Neural crest cell (in vitro differentiated cells): Measurements from ENCODE around the gene CPAMD8. TPM values are rescaled to one million over a fixed set of nuclear protein-coding genes. Genes with fewer than 3 reads are reported as not detected.
A peak's percentile ranks its signal among the peaks of the same experiment; 100 is the strongest.

Source experiments
- DNase-seq: peaks from one replicate; pipeline ENCODE4 v3.0.0; 2021; ENCODE audit warnings: low read depth, mixed read lengths, low spot score
- H3K27ac Mint-ChIP-seq: one replicate; pipeline ENCODE4 v1.8.0; 2021; ENCODE audit warnings: mild to moderate bottlenecking, mixed read lengths; ENCODE audit not compliant: unreplicated experiment
- H3K27me3 Mint-ChIP-seq: 2 replicates; pipeline ENCODE4 v1.8.0; 2021; ENCODE audit warnings: low read depth, mild to moderate bottlenecking, mixed read lengths
- H3K36me3 Mint-ChIP-seq: 2 replicates; pipeline ENCODE4 v1.8.0; 2021; ENCODE audit warnings: low read depth, mild to moderate bottlenecking, mixed read lengths
- H3K4me1 Mint-ChIP-seq: 2 replicates; pipeline ENCODE4 v1.8.0; 2021; ENCODE audit warnings: mixed read lengths
- H3K4me3 Mint-ChIP-seq: one replicate; pipeline ENCODE4 v1.8.0; 2021; ENCODE audit warnings: mild to moderate bottlenecking, mixed read lengths
- H3K9me3 Mint-ChIP-seq: 2 replicates; pipeline ENCODE4 v1.8.0; 2021; ENCODE audit warnings: mixed read lengths
- CTCF ChIP-seq: fragments of 200-600 bp; sonication (generic); conservative IDR thresholded peaks from 2 replicates; pipeline ENCODE4 v1.5.0; 2021; ENCODE audit warnings: antibody characterized with exemption, mild to moderate bottlenecking
- total RNA-seq: library from RNA; stranded (reverse); gene quantifications from 2 replicates; pipeline ENCODE4 v1.2.1, GENCODE V29; 2021

The CPAMD8 gene
- total RNA-seq, 1 donor from 2014 or later, result 14.5 TPM

- TF ChIP-seq CTCF, result no peak
- Mint-ChIP-seq H3K4me1 (no peaks in the 10 kb centered on the region), H3K4me3 (no peak overlapping the region), H3K27me3 (no peaks in the 10 kb centered on the region), H3K27ac (no peak overlapping the region), H3K36me3 (peaks cover 1% of the 10 kb centered on the region), H3K9me3 (no peaks in the 10 kb centered on the region)
- no peak for DNase-seq
Observed at GRCh38 chr19:17011485-17011884, 15.1 kb downstream of the CPAMD8 start.

GRCh38 chr19:17006579-17006978 lies 20.0 kb downstream of the CPAMD8 start:
- peak overlapping the region; percentile 84 for H3K27ac Mint-ChIP-seq
- no peak for TF ChIP-seq CTCF
- peaks cover 2% of the 10 kb centered on the region for H3K36me3 Mint-ChIP-seq
- H3K4me1 Mint-ChIP-seq, result no peaks in the 10 kb centered on the region
- DNase-seq, result no peak
- H3K9me3 Mint-ChIP-seq, result no peaks in the 10 kb centered on the region
- H3K27me3 Mint-ChIP-seq, result no peaks in the 10 kb centered on the region
- no peak overlapping the region for H3K4me3 Mint-ChIP-seq

GRCh38 chr19:17005000-17005399 lies 21.6 kb downstream of the CPAMD8 start:
- Mint-ChIP-seq H3K27me3 (no peaks in the 10 kb centered on the region), H3K4me1 (no peaks in the 10 kb centered on the region), H3K9me3 (no peaks in the 10 kb centered on the region), H3K4me3 (no peak overlapping the region), H3K27ac (no peak overlapping the region), H3K36me3 (peaks cover 2% of the 10 kb centered on the region)
- peak; percentile 23 for TF ChIP-seq CTCF
- DNase-seq, result no peak

- Mint-ChIP-seq H3K4me3 (no peak overlapping the region), H3K36me3 (peaks cover 2% of the 10 kb centered on the region), H3K27ac (no peak overlapping the region), H3K27me3 (no peaks in the 10 kb centered on the region), H3K4me1 (no peaks in the 10 kb centered on the region), H3K9me3 (no peaks in the 10 kb centered on the region)
- DNase-seq, result no peak
- TF ChIP-seq CTCF, result no peak
Observed at GRCh38 chr19:17004386-17004785, 22.2 kb downstream of the CPAMD8 start.

GRCh38 chr19:17002455-17002854 lies 24.2 kb downstream of the CPAMD8 start:
- no peaks in the 10 kb centered on the region for H3K27me3 Mint-ChIP-seq
- no peak for TF ChIP-seq CTCF
- H3K36me3 Mint-ChIP-seq, result peaks cover 10% of the 10 kb centered on the region
- H3K9me3 Mint-ChIP-seq, result peaks cover 6% of the 10 kb centered on the region
- H3K27ac Mint-ChIP-seq, result no peak overlapping the region
- H3K4me3 Mint-ChIP-seq, result no peak overlapping the region
- H3K4me1 Mint-ChIP-seq, result no peaks in the 10 kb centered on the region
- DNase-seq, result no peak
